PFSK-1 (cell line): ENCODE data around the gene AKR1C8.

Source experiments
- FOXP2 ChIP-seq: optimal IDR thresholded peaks from 2 replicates; pipeline ENCODE3; 2011; ENCODE audit warnings: borderline replicate concordance, control low read depth, inconsistent platforms; ENCODE audit not compliant: insufficient read depth; ENCODE audit errors: extremely low read length, extremely low read depth
- POLR2AphosphoS5 ChIP-seq: IDR thresholded peaks from 2 replicates; pipeline ENCODE4 v1.6.1; 2012; ENCODE audit warnings: low read depth, mild to moderate bottlenecking, control low read depth, low read length, moderate library complexity
- SIN3A ChIP-seq: IDR thresholded peaks from 2 replicates; pipeline ENCODE4 v1.6.1; 2012; ENCODE audit warnings: mild to moderate bottlenecking, low read length, moderate library complexity, borderline replicate concordance; ENCODE audit not compliant: insufficient read depth
- TAF1 ChIP-seq: IDR thresholded peaks from 2 replicates; pipeline ENCODE4 v1.6.1; 2012; ENCODE audit warnings: low read length, control low read depth, borderline replicate concordance; ENCODE audit not compliant: insufficient read depth
- TF ChIP-seq, protein P1 (sequence below), 2 experiments: IDR thresholded peaks; 2 replicates each; pipeline versions ENCODE4 v1.6.1 to v1.8.0; 2011 to 2012; ENCODE audit warnings: low read depth in 2 of 2, low read length in 2 of 2, control low read depth in 1 of 2, inconsistent platforms in 1 of 2, mild to moderate bottlenecking in 1 of 2, moderate library complexity in 1 of 2; ENCODE audit not compliant: insufficient read depth in 1 of 2

The AKR1C8 gene

DNA sequence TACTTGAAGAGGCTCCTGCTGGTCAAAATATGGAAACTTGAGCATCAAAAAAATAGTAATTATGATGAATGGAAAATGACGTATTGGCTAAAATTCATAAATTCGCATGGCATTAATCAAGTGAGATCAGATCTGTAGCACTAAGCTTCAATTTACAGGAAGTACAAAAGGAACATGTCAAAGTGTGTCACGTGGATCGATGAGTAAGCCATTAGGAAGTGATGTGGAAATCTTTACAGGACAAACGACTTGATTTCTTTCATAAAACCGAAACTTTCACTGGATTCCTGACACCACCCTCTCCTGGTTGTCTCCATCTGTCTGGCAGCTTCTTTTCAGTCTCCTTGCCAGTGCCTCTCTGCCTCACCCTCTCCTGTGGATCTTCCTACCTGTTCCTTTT, 25.8 kb downstream of the AKR1C8 start:
- no peak for TF ChIP-seq TAF1
- TF ChIP-seq POLR2AphosphoS5, result no peak
- no peak for TF ChIP-seq FOXP2
- TF ChIP-seq, protein P1, sequence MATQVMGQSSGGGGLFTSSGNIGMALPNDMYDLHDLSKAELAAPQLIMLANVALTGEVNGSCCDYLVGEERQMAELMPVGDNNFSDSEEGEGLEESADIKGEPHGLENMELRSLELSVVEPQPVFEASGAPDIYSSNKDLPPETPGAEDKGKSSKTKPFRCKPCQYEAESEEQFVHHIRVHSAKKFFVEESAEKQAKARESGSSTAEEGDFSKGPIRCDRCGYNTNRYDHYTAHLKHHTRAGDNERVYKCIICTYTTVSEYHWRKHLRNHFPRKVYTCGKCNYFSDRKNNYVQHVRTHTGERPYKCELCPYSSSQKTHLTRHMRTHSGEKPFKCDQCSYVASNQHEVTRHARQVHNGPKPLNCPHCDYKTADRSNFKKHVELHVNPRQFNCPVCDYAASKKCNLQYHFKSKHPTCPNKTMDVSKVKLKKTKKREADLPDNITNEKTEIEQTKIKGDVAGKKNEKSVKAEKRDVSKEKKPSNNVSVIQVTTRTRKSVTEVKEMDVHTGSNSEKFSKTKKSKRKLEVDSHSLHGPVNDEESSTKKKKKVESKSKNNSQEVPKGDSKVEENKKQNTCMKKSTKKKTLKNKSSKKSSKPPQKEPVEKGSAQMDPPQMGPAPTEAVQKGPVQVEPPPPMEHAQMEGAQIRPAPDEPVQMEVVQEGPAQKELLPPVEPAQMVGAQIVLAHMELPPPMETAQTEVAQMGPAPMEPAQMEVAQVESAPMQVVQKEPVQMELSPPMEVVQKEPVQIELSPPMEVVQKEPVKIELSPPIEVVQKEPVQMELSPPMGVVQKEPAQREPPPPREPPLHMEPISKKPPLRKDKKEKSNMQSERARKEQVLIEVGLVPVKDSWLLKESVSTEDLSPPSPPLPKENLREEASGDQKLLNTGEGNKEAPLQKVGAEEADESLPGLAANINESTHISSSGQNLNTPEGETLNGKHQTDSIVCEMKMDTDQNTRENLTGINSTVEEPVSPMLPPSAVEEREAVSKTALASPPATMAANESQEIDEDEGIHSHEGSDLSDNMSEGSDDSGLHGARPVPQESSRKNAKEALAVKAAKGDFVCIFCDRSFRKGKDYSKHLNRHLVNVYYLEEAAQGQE (IDR thresholded peaks at IDR 0.05; ENCODE audit: insufficient read depth in 1 of 2, low read depth in 2 of 2, low read length in 2 of 2), result no peak
- no peak for TF ChIP-seq SIN3A

DNA sequence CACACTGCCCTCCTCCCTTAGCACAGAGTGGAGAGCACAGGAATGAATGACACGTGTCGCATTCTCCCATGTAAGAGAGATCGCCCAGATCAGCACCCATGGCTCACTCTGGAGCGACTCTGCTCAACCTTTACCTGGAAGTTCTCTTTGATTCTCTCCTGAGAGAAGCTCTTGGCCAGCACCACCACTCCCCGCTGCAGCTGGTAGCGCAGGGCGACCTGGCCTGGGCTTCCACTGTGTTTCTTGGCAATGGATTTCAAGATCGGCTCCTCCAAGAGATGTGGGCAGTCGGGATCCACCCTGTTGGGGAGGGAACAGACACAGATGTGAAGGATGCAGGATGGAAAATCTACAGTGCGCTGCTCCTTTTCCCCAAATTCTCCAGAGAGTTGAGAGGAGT, 27.4 kb downstream of the AKR1C8 start:
- no peak for TF ChIP-seq FOXP2

GRCh38 chr10:5155951-5156350, 29.0 kb downstream of the AKR1C8 start:
- TF ChIP-seq FOXP2, result no peak
- TF ChIP-seq, protein P1 (IDR thresholded peaks at IDR 0.05; ENCODE audit: insufficient read depth in 1 of 2, low read depth in 2 of 2, low read length in 2 of 2), result no peak
- no peak for TF ChIP-seq TAF1
- TF ChIP-seq POLR2AphosphoS5, result no peak
- no peak for TF ChIP-seq SIN3A

DNA sequence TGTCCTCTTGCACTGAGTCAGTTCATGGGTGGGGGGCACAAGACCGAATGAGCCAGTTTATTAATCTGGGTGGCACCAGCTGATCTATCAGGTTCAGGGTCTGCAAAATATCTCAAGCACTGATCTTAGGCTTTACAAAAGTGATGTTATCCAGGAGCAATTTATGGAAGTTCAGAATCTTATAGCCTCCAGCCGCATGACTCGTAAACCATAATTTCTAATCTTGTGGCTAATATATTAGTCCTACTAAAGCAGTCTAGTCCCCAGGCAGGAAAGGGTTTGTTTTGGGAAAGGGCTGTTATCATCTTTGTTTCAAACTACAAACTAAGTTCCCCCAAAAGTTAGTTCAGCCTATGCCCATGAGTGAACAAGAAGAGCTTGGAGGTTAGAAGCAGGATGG, 33.9 kb downstream of the AKR1C8 start:
- TF ChIP-seq SIN3A (no peak), POLR2AphosphoS5 (no peak), TAF1 (no peak), FOXP2 (no peak)
- TF ChIP-seq, protein P1 (IDR thresholded peaks at IDR 0.05; ENCODE audit: insufficient read depth in 1 of 2, low read depth in 2 of 2, low read length in 2 of 2), result no peak

DNA sequence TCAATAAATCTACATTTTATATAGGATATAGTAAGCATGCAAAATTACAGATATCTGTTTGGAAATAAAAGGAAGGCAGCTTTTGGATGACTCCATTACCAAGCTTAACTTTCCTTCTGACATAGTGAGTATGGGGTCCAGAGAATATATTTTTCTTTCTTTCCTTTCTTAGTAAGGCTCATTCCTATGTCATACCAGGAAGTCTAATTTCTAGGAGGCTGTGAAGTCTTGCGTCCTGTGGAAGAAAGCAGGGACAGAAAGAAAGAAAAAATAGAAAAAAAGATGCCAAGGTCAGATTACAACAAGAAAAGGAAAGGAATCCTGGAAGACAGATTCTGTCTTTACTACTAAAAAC, 36.3 kb downstream of the AKR1C8 start:
- TF ChIP-seq POLR2AphosphoS5, result no peak
- TF ChIP-seq TAF1, result no peak
- TF ChIP-seq, protein P1 (IDR thresholded peaks at IDR 0.05; ENCODE audit: insufficient read depth in 1 of 2, low read depth in 2 of 2, low read length in 2 of 2), result no peak
- no peak for TF ChIP-seq SIN3A
- no peak for TF ChIP-seq FOXP2
